ENCODE results near the gene PKN2. TPM values are rescaled to one million over a fixed set of nuclear protein-coding genes. Genes with fewer than 3 reads are reported as not detected.
"Not testable (repeated sequence)": the region's sequence is repeated elsewhere in the genome, so short reads cannot be mapped to it uniquely, and the experiment has no call there.

PKN2 gene
- total RNA-seq, 3 donors from 2014 or later = 47.0 to 75.5 (median 60.3) TPM

- no peaks in the 10 kb centered on the region for H3K27me3 ChIP-seq
- H3K36me3 ChIP-seq = peaks cover under 1% of the 10 kb centered on the region
- H3K4me1 ChIP-seq = no peaks in the 10 kb centered on the region
- H3K9me3 ChIP-seq = no peaks in the 10 kb centered on the region
- intact Hi-C loops (cut with DNase I; ENCODE audit: low total_unique reads) = no loop called here
- H3K27ac ChIP-seq = no peak overlapping the region
- H3K4me3 ChIP-seq = no peak overlapping the region
- no peak for DNase-seq (ENCODE audit: low spot score in 2 of 2)
- TF ChIP-seq CTCF (IDR thresholded peaks at IDR 0.05) (no peak), POLR2A (IDR thresholded peaks at IDR 0.05) (no peak), POLR2AphosphoS5 (IDR thresholded peaks at IDR 0.05) (no peak)
Observed at GRCh38 chr1:88847643-88848042, 163.6 kb downstream of the PKN2 start.

- Histone ChIP-seq H3K27me3 (no peaks in the 10 kb centered on the region), H3K9me3 (no peaks in the 10 kb centered on the region), H3K36me3 (peaks cover 6% of the 10 kb centered on the region), H3K4me1 (no peaks in the 10 kb centered on the region), H3K27ac (no peak overlapping the region), H3K4me3 (no peak overlapping the region)
- intact Hi-C loops (cut with DNase I; ENCODE audit: low total_unique reads) = no loop called here
- TF ChIP-seq CTCF (IDR thresholded peaks at IDR 0.05) = no peak
- no peak for TF ChIP-seq POLR2AphosphoS5 (IDR thresholded peaks at IDR 0.05)
- no peak for TF ChIP-seq POLR2A (IDR thresholded peaks at IDR 0.05)
- no peak for DNase-seq (ENCODE audit: low spot score in 2 of 2)
Observed at GRCh38 chr1:88851303-88852063, 167.4 kb downstream of the PKN2 start.

GRCh38 chr1:88867743-88868521 lies 183.9 kb downstream of the PKN2 start:
- H3K36me3 ChIP-seq = no peaks in the 10 kb centered on the region
- no peak for DNase-seq (ENCODE audit: low spot score in 2 of 2)
- no peaks in the 10 kb centered on the region for H3K4me1 ChIP-seq
- H3K9me3 ChIP-seq = no peaks in the 10 kb centered on the region
- no peak overlapping the region for H3K4me3 ChIP-seq
- no peaks in the 10 kb centered on the region for H3K27me3 ChIP-seq
- intact Hi-C loops (cut with DNase I; ENCODE audit: low total_unique reads) = no loop called here
- TF ChIP-seq POLR2AphosphoS5 (IDR thresholded peaks at IDR 0.05) (no peak), POLR2A (IDR thresholded peaks at IDR 0.05) (no peak), CTCF (IDR thresholded peaks at IDR 0.05) (no peak)
- H3K27ac ChIP-seq = no peak overlapping the region

- H3K27me3 ChIP-seq; intact Hi-C loops (cut with DNase I; ENCODE audit: low total_unique reads); H3K36me3 ChIP-seq; H3K4me3 ChIP-seq; H3K4me1 ChIP-seq; H3K27ac ChIP-seq; DNase-seq (ENCODE audit: low spot score in 2 of 2); H3K9me3 ChIP-seq: not testable (repeated sequence)
Observed at GRCh38 chr1:88869644-88870043, 185.6 kb downstream of the PKN2 start.

- DNase-seq (ENCODE audit: low spot score in 2 of 2) = no peak
- Histone ChIP-seq H3K9me3 (no peaks in the 10 kb centered on the region), H3K36me3 (no peaks in the 10 kb centered on the region), H3K4me1 (peaks cover 0 to 11% of the 10 kb centered on the region in 2 donors), H3K27me3 (no peaks in the 10 kb centered on the region), H3K27ac (no peak overlapping the region), H3K4me3 (no peak overlapping the region)
- TF ChIP-seq CTCF (IDR thresholded peaks at IDR 0.05) (no peak), POLR2A (IDR thresholded peaks at IDR 0.05) (no peak), POLR2AphosphoS5 (IDR thresholded peaks at IDR 0.05) (no peak)
- intact Hi-C loops (cut with DNase I; ENCODE audit: low total_unique reads) = no loop called here
Observed at GRCh38 chr1:88873737-88874349, 189.8 kb downstream of the PKN2 start.

Data from breast epithelium (tissue), 4 donors.